Right forelimb (tissue), 1 donor: Measurements from ENCODE around the gene PHLPP2.

Experiments used
- DNase-seq: peaks from one replicate; pipeline ENCODE4 v3.0.0-alpha.2; 2018

PHLPP2 gene, protein sequence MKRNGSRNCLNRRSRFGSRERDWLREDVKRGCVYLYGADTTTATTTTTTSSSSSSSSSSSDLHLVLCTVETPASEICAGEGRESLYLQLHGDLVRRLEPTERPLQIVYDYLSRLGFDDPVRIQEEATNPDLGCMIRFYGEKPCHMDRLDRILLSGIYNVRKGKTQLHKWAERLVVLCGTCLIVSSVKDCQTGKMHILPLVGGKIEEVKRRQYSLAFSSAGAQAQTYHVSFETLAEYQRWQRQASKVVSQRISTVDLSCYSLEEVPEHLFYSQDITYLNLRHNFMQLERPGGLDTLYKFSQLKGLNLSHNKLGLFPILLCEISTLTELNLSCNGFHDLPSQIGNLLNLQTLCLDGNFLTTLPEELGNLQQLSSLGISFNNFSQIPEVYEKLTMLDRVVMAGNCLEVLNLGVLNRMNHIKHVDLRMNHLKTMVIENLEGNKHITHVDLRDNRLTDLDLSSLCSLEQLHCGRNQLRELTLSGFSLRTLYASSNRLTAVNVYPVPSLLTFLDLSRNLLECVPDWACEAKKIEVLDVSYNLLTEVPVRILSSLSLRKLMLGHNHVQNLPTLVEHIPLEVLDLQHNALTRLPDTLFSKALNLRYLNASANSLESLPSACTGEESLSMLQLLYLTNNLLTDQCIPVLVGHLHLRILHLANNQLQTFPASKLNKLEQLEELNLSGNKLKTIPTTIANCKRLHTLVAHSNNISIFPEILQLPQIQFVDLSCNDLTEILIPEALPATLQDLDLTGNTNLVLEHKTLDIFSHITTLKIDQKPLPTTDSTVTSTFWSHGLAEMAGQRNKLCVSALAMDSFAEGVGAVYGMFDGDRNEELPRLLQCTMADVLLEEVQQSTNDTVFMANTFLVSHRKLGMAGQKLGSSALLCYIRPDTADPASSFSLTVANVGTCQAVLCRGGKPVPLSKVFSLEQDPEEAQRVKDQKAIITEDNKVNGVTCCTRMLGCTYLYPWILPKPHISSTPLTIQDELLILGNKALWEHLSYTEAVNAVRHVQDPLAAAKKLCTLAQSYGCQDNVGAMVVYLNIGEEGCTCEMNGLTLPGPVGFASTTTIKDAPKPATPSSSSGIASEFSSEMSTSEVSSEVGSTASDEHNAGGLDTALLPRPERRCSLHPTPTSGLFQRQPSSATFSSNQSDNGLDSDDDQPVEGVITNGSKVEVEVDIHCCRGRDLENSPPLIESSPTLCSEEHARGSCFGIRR (N-terminal part only)

DNA sequence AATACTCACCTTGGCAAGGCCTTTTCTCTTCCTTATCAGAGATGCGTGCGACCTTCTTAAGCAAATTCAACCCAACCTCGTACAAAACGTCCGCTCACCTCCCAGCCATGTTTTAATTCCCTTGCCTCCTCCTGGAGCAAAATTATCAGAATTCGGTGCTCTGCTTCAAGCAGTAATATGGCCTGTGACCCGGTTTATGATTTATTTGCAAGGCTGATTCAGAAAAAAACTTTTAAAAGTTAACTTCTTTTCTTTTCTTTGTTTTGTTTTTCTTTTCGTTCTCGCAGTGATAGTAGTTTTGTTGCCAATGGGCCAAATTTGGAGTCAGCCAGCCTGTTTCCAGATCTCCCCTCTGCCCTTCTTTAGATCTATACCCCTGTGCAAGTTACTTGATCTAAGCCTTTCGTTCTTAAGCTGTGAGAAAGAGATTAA is at the start of gene PHLPP2:
TSS of gene PHLPP2 (minus strand) at position 382 of the 432 bp plus-strand sequence. CDS start 9,906 bp downstream, outside the sequence.
- no peak for DNase-seq

DNA sequence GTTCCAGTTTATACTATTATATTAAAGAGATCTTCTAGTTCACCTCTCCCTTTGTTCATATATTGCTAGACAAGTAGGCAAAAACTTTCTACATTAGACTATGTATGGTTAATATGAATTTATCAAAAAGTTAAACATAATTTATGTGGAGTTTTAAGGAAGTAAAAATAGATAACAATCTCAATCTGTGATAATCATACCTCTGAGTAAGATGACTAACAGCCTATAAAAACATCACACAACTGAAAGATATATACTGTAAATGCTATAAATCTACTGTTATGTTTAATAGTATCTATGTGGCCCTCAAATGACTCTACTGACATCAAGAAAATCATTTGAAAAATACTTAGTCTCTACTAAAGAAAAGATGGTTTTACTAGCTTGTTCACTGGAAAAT is 47.1 kb upstream of the PHLPP2 start:
- no peak for DNase-seq

DNA sequence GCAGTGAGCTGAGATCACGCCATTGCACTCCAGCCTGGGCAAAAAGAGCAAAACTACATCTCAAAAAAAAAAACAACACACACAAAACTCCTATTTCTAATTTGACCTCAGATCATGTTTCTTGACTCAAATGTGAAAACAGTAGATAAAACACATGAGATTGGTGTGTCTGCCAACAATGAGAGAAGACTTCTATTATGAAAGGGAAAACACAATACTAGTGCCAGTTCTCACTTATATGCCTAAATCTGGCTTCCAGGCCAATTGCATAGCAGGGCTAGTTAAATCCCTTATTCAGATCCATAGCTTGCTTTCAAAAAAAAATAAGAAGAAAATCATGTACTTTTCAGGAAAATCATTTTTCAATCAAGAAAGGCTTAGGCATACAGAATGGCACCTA is 44.7 kb upstream of the PHLPP2 start:
- DNase-seq = no peak

- no peak for DNase-seq
These were observed 42.8 kb upstream of the PHLPP2 start for GRCh38 chr16:71767060-71767900.

DNA sequence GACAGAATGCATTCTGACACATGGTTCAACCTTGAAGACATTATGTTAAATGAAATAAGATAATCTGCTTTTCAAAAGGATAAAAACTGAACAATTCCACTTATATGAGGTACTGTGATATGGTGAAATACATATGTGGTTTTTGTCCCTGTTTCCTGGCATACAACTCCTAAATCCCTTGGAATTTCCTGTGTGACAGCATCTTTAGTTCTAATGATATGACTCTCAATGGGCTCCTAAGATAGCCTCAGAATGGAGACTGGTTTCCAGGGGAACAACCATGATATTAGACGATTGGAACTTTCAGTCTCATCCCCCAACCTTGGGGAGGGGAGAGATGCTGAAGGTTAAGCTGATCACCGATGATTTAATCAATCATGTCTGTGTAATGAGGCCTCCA is 37.7 kb upstream of the PHLPP2 start:
- DNase-seq = no peak

- no peak for DNase-seq
These were observed 36.6 kb upstream of the PHLPP2 start for GRCh38 chr16:71761097-71761496.

DNA sequence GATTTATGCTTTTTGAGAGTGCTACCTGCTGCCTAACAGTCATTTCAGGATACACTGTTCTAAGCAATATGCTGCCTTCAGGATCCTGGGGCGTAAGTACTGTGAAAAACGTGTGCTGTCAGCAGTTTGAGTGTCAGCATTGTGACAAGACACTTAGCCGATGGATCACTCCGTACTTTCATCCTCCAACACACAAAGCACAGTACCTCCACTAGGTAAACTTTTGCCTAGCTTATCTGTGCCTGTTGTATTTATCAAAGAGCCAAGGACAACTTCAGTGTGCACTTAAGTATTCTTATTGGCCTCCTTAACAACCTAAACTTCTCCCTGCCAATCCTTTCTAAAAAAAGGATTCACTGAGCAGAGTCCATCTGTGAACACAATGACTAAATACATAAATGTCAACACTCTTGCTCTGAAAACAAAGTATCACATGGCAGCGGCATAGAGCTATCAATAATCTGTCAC is 33.8 kb upstream of the PHLPP2 start:
- no peak for DNase-seq

DNA sequence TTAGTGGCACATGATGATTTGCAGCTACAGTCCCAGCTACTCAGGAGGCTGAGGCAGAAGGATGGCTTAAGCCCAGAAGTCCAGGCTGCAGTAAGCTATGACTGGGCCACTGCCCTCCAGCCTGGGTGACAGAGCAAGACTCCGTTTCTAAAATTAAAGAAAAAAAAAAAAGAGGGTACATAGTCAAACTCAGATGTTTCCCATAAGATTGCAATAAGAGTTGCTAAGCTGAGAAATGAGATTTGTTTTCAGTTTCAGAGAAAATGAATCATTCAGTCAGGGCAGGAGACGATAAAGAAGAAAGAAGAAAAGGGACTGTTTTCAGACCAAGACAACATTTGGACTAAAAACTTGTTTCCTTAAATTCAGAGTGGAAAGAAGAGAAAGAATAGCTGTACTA is 30.2 kb upstream of the PHLPP2 start:
- no peak for DNase-seq

- DNase-seq = no peak
These were observed 29.6 kb upstream of the PHLPP2 start for GRCh38 chr16:71754108-71754507.

DNA sequence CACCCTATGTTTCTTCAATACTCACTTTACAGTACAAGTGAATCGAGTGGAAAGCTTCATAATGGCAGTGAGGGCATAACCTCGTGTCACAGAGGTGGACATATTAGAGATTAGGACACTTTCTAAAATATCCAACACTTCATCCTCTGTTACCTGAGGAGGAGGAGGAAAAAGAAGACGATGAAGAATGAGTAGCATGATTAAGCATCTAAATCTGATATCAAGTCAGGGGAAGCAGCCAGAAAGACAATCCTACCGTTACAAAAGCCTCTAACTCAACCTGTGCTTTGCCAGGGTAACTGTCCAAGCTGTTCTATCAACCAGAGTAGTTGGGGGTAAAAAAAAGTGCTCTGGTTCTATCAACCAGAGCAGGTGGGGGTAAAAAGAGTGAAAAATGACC is 23.7 kb upstream of the PHLPP2 start:
- no peak for DNase-seq

- DNase-seq = no peak
These were observed 22.0 kb upstream of the PHLPP2 start for GRCh38 chr16:71746442-71747046.

DNA sequence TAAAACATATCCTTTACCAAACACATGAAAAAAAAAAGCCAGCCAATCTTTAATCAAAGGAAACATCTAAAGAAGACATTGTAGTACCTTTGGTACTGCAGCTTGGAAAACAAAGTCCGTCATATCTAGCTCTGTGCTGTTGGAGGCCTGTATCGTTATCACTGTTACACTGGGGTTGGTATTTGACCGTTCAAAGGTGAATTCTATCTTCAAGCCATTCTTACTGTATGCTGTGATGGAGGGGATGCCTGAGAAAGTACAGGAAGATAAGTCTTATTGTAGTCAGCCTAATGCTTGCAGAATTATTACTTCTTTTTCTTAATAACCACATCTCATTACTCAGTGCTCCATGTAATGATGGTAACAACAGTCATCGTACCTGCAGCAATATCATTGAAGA is 14.4 kb upstream of the PHLPP2 start:
- no peak for DNase-seq

DNA sequence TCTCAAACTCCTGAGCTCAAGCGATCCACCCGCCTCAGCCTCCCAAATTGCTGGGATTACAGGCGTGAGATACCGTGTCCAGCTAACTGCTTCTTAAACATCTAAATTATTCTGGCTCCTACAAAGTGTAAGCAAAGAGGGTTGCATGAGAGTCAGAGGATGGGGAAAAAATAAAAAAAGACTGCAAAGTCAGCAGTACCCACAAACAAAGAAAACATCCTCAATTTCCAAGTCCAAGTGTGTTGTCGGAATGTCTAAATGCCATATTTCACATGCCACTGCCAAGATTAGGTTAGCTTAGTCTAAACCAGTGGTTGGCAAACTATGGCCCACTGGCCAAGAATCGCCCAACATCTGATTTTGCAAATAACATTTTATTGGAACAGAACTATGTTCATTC is 13.0 kb upstream of the PHLPP2 start:
- no peak for DNase-seq

DNA sequence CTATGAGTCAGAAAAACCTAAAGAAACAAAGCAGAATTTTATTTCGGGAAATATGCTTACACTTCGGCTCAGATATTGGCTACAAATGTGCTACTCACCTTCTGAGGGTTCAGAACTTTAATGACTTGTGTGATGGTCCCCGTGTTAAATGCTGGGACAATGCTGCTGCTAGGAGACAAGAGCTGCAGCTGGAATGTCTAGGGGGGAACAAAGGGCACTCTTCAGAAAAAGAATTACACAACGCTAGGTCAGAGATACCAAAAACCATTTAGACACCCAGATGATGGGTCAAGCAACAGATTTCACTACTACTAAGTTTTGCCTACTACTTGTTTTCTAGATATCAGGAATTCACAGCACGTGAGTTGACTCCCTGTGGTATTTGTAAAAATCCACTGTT is 10.0 kb upstream of the PHLPP2 start:
- DNase-seq = no peak

DNA sequence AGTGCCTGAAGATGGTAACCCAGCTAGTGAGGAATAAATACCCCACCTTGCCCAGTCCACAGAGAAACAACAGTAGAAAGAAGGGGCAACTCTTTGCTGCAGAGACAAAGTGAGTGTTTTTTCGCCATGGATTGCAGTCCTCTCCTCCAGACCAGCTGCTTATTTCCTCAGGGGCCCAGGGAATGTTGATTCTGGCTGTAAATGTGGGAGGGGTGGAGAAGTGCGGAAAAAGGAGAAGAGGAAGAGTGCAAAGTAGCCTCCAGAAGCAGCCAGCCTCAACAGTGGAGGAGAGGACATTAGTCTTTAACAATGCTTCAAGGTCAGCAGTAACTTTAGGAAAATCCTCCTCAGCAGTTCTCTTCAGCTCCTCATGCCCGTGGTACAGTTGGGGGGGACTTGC is 8.1 kb upstream of the PHLPP2 start:
- DNase-seq = no peak

DNA sequence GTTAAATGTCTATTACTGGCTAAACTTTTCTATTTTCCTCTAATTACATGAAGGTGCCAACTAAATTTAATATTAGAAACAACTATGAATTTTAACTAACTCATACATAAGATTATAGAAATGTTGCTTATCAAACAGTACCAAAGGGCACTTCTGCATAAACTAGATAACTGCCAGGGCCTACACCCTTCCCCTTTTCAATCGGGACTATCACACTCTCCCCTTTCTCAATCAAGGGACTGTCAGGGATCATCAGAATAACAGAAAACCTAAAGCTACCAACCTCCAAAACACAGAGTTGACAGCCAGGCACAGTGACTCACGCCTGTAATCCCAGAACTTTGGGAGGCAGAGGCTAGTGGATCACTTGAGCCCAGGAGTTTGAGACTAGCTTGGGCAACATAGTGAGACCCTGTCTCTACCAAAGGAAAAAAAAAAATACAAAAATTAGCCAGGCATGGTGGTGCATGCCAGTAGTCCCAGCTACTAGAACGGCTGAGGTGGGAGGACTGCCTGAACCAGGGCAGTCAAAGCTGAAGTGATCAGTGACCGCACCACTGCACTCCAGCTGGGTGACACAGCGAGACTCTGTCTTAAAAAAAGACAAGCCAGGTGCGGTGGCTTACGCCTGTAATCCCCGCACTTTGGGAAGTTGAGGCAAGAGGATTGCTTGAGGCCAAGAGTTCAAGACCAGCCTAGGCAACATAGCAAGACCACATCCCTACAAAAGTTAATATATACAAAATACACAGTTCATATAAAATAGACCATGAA is 3.2 kb upstream of the PHLPP2 start:
- no peak for DNase-seq

- no peak for DNase-seq
These were observed 2.2 kb upstream of the PHLPP2 start for GRCh38 chr16:71726476-71727315.

DNA sequence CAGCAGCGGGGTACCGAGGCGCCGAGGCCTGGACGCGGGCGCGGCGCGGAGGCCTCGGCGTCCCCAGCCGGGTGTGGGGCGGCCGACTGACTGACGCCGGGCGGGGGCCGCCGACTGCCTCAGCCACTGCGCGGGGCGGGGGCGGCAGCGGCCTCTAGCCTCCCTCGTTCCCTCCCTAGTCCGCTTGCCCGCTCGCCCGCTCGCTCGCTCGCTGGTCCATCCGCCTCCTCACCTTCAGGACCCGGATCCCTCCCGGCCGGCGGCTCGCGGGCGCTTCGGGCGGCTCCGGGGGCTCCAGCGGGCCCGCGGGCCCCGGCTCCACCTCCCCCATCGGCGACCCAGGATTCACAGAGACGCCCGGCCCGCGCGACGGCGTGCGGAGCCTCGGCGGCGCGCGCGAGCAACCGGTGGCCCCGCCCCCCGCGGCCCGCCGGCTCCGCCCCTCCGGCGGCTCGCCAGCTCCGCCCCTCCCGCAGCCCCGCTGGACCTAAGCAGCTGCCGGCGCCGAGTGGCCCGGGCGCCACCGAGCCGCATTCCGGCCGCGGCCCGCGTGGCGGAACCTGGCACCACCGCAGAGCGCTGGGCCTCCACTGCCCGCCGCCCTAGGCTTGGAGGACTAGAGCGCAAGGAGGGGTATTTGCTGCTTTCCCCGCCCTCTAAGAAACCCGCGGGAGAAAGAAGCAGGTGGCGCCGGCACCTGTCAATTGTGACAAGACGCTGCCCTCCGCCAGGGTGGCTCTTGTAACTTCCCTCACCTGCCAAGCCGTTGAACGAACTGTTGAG is 773 bp downstream of the PHLPP2 start:
- peak; percentile 90 for DNase-seq
